Testis (tissue), 3 donors: ENCODE data around the gene CSNK1G2. TPM values are rescaled to one million over a fixed set of nuclear protein-coding genes. Genes with fewer than 3 reads are reported as not detected.

Experiments used
- DNase-seq: peaks from one replicate; pipeline ENCODE4 v3.0.0-alpha.2; 2019
- H3K27ac ChIP-seq, 2 donors: fragments of 200-600 bp; sonication (generic); one replicate each; pipeline ENCODE4 v1.5.1; 2019
- H3K27me3 ChIP-seq: fragments of 200-600 bp; sonication (generic); one replicate; pipeline ENCODE4 v1.5.1; 2019
- H3K36me3 ChIP-seq: fragments of 200-600 bp; sonication (generic); one replicate; pipeline ENCODE4 v1.5.1; 2017; ENCODE audit warnings: low read depth; ENCODE audit errors: missing control alignments
- H3K4me1 ChIP-seq: fragments of 200-600 bp; sonication (generic); one replicate; pipeline ENCODE4 v1.5.1; 2019
- H3K4me3 ChIP-seq, 2 donors: fragments of 200-600 bp; sonication (generic); one replicate each; pipeline ENCODE4 v1.5.1; 2017 to 2019
- H3K9me3 ChIP-seq: fragments of 200-600 bp; sonication (generic); one replicate; pipeline ENCODE4 v1.5.1; 2017
- POLR2A ChIP-seq: fragments of 450-650 bp; IDR thresholded peaks from one replicate; pipeline ENCODE4 v1.6.1; 2017; ENCODE audit warnings: antibody characterized with exemption, mild to moderate bottlenecking, moderate library complexity
- WGBS, 2 donors: methylation state at CpG; one replicate each; pipeline ENCODE4 v1.1.5; 2018; 5-methylcytosine and 5-hydroxymethylcytosine counted together
- intact Hi-C: fragments of 100-400 bp; cut with DNase I; formaldehyde crosslinking; loops from one replicate; pipeline ENCODE4 v1.15.1; 2023; ENCODE audit warnings: low total_unique reads
- polyA plus RNA-seq: library from polyadenylated mRNA; stranded (reverse); fragments of 350-450 nt; fragmentation: Illumina TruSeq; extraction: RNeasy Lipid Tissue Mini Kit (QIAGEN cat#74804); gene quantifications from one replicate; pipeline ENCODE4 v1.2.3, GENCODE V29; 2014; ENCODE audit warnings: low read depth, low replicate concordance; ENCODE audit not compliant: insufficient read depth
- total RNA-seq, 2 donors: library from RNA; depleted of rRNA; stranded (reverse); fragments of >200 nt; gene quantifications; one replicate each; pipeline ENCODE4 v1.2.3, GENCODE V29; 2016
- TF ChIP-seq, protein P1 (sequence below), 3 experiments: fragments of 450-650 bp in 2 of 3; fragments of 200-600 bp in 1 of 3; sonication (generic) in 1 of 3; IDR thresholded peaks; one replicate each; pipeline ENCODE4 v1.5.1; 2016 to 2019; ENCODE audit warnings: antibody characterized with exemption in 3 of 3, mild to moderate bottlenecking in 2 of 3, moderate library complexity in 1 of 3

Gene CSNK1G2
- total and polyA plus RNA-seq, 3 donors from 2014 or later, result 159 to 287 (median 178) TPM

DNA sequence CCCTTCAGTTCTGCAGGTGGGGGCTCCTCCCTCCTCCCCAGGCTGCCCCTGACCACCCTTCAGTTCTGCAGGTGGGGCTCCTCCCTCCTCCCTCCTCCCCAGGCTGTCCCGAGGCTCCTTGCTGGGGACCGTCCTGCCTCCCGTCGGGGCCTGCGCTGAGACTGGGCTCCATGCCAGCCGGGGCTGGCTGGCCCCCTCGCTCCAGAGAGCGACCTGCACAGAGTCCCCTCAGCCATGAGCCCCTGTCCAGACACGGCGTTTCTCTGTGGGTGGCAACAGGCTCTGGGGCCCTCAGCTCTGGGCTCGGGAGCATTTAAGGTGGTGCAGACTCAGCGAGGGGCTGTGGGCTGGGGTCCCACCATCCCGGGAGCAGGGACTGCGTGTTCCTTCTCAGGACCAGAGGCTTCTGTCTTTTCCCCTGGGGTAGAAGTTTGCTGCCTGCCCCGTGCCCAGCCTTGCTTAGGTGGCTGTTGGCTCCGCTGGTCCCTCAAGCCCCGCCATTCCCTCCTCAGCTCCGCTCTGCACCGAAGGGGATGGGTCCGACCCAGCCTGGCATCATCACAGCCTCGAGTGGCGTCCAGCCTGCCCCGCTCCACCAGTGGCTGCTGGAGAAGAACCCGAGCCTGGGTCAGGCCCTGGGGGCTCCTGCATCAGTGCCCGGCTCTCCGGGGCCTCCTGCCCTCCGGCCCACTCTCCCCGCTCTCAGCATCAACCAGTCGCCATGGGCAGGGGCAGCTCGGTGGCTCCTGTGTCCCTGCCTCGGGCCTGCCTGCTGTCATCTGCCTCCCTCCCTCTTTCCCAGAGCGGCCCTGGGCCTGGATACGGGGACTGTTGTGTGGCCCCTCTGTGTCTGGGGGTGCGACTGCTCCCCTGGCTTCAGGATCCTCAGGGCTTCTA lies 27.6 kb downstream of the CSNK1G2 start:
- DNase-seq, result no peak
- 85% methylated on average over 21 to 23 of the region's 34 CpGs for WGBS, 2 donors

DNA sequence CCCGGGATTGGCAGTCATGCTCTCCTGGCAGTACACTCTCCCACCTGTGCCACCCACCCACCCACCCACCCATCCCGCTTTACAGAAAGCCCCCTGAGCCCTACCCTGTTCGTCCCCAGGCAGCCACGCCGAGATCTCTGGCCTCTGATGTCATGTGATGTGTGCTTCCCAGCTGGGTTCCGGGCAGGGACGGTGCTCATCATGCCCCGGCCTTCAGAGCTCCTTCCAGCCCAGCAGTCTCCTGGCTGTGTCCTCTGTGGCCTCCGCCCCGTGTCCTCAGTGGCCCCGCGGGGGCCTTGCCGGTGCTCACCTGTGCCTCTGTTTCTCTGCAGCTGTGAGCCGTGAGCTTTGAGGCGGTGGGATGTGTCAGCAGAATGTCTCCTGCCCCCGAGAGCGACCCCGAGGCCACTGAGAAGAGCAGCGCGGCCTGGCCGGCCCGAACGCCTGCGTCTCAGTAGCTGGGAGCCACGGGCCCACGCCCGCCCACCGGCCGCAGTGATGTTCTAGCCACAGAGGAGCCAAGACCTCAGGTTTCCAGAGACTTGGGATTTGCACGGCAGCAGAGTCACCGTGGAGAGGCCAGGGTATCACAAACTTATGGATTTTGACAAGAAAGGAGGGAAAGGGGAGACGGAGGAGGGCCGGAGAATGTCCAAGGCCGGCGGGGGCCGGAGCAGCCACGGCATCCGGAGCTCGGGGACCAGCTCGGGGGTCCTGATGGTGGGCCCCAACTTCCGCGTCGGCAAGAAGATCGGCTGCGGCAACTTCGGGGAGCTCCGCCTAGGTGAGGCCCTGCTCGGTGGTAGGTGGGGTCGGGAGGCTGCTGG lies 28.4 kb downstream of the CSNK1G2 start:
- H3K4me3 ChIP-seq, result no peak overlapping the region
- intact Hi-C loops, result no loop called here
- no peaks in the 10 kb centered on the region for H3K9me3 ChIP-seq
- H3K36me3 ChIP-seq, result no peaks in the 10 kb centered on the region
- 90 to 93% methylated on average over 33 to 49 of the region's 49 CpGs for WGBS, 2 donors
- H3K4me1 ChIP-seq, result no peaks in the 10 kb centered on the region
- no peak for TF ChIP-seq POLR2A
- TF ChIP-seq, protein P1, sequence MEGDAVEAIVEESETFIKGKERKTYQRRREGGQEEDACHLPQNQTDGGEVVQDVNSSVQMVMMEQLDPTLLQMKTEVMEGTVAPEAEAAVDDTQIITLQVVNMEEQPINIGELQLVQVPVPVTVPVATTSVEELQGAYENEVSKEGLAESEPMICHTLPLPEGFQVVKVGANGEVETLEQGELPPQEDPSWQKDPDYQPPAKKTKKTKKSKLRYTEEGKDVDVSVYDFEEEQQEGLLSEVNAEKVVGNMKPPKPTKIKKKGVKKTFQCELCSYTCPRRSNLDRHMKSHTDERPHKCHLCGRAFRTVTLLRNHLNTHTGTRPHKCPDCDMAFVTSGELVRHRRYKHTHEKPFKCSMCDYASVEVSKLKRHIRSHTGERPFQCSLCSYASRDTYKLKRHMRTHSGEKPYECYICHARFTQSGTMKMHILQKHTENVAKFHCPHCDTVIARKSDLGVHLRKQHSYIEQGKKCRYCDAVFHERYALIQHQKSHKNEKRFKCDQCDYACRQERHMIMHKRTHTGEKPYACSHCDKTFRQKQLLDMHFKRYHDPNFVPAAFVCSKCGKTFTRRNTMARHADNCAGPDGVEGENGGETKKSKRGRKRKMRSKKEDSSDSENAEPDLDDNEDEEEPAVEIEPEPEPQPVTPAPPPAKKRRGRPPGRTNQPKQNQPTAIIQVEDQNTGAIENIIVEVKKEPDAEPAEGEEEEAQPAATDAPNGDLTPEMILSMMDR (IDR thresholded peaks at IDR 0.05), result no peak
- DNase-seq, result no peak
- no peak overlapping the region for H3K27ac ChIP-seq
- no peaks in the 10 kb centered on the region for H3K27me3 ChIP-seq

More for the DNA sequence above, 27.6 kb downstream of the CSNK1G2 start:
- TF ChIP-seq, protein P1 (IDR thresholded peaks at IDR 0.05), result no peak
- no peak for TF ChIP-seq POLR2A
- Histone ChIP-seq H3K27me3 (no peaks in the 10 kb centered on the region), H3K36me3 (no peaks in the 10 kb centered on the region), H3K4me1 (no peaks in the 10 kb centered on the region), H3K9me3 (no peaks in the 10 kb centered on the region), H3K27ac (no peak overlapping the region), H3K4me3 (no peak overlapping the region)
- intact Hi-C loops, result no loop called here

DNA sequence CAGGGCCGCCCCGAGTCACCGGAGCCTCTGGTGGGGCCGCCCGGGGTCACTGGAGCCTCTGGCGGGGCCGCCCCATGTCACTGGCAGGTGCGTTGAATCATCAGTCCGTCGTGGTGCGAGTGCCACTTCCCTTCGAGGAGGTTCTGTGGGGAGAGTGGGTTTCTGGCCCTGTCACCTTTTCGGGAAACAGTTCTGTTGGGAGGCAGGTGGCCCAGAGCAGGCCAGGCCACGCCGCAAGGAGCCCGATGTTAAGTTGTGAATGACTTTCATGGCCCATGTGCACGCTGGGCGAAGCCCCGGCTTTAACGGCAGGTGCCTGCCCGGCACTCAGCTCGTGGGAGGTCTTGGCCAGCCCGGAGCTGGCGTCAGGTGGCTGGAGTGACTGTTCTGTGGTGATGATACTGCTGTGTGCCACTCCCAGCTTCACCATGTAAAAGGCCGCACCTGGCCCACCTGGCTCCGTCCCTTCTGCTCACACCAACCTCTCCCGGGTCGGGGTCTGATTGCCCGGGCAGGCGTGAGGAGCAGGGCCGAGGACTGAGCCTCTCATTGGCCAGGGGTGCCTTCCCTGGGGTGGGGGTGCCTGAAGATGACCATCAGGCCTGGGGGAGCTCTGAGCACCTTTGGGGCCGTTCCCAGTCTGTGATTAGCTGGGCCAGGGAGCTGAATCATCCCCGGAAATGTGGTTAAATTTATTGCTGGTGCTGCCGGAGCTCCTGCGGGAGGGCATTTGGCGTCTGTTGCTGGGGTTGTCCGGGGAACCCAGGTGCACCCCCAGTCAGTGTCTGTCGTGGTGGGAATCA lies 29.2 kb downstream of the CSNK1G2 start:
- TF ChIP-seq, protein P1 (IDR thresholded peaks at IDR 0.05), result no peak
- no peak for TF ChIP-seq POLR2A
- Histone ChIP-seq H3K27ac (no peak overlapping the region), H3K36me3 (no peaks in the 10 kb centered on the region), H3K27me3 (no peaks in the 10 kb centered on the region), H3K4me3 (no peak overlapping the region), H3K4me1 (no peaks in the 10 kb centered on the region), H3K9me3 (no peaks in the 10 kb centered on the region)
- WGBS, 2 donors, result 84 to 89% methylated on average over 6 to 36 of the region's 38 CpGs
- intact Hi-C loops, result no loop called here
- DNase-seq, result no peak

DNA sequence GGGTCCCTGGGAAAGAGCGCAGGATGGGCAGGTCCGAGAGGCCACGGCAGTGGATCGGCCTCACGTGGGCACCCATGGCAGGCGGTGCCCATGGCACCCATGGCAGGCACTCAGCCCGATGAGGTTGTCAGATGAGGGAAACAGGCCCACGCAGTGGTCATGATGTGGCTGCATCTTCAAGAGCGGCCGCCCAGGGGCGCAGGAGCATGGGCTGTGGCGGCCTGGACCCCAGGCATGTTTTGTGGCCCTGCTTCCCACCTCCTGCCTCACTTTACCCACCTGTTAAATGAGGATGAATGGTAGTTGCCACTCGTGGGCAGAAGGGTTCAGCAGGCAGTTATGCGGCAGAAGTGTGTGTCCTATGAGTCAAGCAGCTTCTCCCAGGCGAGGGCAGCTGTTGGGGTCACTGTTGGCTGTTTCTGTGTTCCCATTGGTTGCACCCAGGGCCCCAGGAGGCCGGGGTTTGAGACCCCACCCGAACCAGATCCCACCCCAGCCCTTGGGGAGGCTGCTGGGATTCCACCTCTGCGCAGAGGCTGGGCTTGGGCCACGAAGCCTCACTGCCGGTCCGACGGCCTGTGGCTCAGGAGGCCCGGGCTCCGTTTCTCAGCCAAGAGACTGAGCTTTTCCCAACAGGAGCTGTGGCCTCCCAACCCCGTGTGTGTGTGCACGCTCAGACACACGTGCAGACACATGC lies 30.0 kb downstream of the CSNK1G2 start:
- TF ChIP-seq, protein P1 (IDR thresholded peaks at IDR 0.05), result no peak
- no peak for TF ChIP-seq POLR2A
- Histone ChIP-seq H3K27ac (no peak overlapping the region), H3K27me3 (no peaks in the 10 kb centered on the region), H3K9me3 (no peaks in the 10 kb centered on the region), H3K4me3 (no peak overlapping the region), H3K36me3 (no peaks in the 10 kb centered on the region), H3K4me1 (no peaks in the 10 kb centered on the region)
- DNase-seq, result no peak
- intact Hi-C loops, result no loop called here
- 85 to 97% methylated on average over 6 to 27 of the region's 27 CpGs for WGBS, 2 donors
